Measurements from ENCODE around the gene MAP3K12.

GRCh38 chr12:53536962-53537361 lies 37.7 kb upstream of the MAP3K12 start:
- TF ChIP-seq, protein P1, sequence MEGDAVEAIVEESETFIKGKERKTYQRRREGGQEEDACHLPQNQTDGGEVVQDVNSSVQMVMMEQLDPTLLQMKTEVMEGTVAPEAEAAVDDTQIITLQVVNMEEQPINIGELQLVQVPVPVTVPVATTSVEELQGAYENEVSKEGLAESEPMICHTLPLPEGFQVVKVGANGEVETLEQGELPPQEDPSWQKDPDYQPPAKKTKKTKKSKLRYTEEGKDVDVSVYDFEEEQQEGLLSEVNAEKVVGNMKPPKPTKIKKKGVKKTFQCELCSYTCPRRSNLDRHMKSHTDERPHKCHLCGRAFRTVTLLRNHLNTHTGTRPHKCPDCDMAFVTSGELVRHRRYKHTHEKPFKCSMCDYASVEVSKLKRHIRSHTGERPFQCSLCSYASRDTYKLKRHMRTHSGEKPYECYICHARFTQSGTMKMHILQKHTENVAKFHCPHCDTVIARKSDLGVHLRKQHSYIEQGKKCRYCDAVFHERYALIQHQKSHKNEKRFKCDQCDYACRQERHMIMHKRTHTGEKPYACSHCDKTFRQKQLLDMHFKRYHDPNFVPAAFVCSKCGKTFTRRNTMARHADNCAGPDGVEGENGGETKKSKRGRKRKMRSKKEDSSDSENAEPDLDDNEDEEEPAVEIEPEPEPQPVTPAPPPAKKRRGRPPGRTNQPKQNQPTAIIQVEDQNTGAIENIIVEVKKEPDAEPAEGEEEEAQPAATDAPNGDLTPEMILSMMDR (conservative IDR thresholded peaks at IDR 0.05) = no peak
- TF ChIP-seq EZH2 (IDR thresholded peaks at IDR 0.05; ENCODE audit: low read depth) = no peak

Measured in PC-9 (cell line).